GM19324 (cell line): ENCODE measurements around the gene NOTUM.

Source experiments
- ATAC-seq: cut with Tn5 transposase; IDR thresholded peaks from one replicate; pipeline ENCODE4 v1.9.1; 2021; ENCODE audit warnings: mild to moderate bottlenecking, moderate library complexity; ENCODE audit not compliant: unreplicated experiment, low FRiP score

Gene NOTUM

DNA sequence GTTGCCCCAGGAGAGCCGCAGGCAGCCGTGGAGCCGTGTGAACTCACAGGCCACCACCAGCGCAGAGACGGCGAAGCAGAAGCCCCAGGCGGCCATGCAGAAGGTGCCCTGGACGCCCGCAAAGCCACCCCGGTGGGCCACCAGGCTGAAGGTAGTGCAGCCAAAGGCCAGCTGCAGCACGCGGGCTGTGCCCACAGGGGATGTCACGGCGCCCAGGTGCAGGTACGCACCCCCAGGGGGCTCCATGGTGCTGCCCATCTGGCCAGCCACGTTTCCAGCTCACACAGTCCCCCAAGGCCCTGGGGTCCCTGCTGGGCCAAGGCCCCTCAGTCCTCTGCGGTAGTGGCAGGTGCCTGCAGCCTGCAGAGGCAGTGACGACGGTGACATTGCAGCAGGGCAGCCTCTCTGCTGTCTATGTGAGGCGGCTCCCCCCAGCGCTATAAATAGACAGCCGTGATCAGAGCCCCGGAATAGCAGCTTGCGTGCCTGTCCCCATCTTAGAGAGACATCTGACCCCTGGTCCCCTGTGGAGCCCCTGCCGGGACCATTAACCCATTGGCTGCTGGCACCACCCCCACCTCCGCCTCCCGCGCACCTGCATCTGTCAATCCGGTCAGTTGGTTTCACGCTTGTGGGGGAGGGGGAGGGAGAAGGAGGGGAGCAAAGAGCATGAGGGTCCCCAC, 19.4 kb downstream of the NOTUM start:
- no peak for ATAC-seq

DNA sequence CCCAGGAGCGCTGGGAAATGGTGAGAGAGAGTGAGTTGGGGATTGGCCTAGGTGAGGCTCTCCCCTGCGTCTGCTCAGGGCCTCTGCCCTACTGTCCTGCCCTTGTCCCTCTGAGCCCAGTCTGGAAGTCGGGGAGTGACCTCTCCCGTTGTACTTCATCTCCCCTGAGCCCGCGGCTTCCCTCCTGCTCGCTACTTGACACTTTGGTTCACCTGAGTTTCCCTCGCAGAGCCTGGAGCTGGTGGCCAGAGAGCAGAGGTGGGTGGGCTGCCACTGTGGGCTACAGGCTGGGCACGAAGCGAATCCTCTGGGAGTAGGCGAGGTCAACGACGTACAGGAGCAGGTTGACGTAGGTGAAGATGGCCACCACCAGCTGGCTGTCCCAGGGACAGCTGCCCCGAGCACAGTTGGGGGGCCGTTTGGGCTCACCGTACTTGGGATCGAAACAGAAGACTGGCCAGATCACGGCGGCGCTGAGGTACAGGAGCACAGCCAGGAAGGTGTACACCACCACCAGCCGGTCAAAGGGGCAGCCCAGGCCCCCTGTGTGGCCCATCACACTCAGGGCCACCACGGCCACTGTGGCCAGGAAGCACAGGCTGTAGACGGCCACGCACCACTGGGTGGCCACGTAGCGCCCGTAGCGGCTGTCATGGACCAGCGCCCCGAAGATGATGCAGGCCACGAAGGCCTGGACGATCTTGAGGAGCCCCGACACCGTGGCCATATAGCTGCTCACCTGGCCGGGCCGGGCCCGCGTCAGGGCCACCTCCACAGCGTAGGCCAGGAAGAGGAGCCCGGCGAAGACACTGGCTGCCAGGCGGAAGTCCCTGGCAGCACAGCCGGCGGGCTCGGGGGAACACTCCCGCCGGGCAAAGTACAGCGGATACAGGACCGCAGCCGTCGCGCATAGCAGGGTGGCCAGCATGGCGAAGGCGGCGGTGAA, 20.2 kb downstream of the NOTUM start:
- no peak for ATAC-seq

DNA sequence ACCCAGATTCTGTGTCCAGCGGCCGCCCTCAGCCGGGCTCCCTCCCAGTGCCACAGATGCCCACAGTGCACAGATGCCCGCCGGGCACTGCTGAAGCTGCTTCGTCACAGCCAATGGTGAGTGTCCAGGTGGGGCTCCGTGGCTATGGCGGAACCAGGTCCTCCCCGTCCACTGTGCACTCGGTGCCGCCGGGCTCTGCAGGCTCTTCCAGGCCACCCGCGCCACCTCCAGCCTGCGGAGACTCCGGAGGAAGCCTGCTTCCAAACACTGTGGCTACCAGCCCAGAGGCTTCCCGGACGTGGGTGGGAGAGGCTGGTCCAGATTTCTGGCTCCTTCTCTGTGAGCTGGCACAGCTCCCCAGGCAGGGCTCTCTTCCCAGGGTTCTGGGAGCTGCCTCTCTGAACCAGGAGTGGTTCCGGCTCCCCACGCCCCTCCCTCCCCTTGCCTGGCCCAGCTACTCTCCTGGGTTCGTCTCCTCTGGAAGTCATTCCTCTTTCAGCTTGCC, 21.1 kb downstream of the NOTUM start:
- no peak for ATAC-seq

DNA sequence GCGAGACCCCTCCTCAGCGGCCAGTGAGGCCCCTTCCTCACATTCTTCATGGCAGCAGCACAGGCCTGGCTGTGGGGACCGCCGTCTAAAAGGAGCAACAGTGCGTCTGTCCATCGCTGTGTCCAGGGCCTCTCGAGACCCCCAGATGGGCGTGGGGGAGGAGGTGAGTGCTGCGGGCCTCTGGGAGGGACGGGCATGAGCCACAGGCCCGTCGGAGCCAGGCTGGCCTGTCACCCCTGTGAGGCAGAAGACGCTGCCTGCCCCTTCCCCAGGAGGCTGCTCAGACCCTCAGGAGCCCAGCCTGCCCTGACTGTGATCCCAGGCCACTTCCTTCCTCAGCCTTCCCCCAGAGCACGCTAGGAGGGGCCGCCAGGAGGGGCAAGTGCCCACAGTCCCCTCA, 21.8 kb downstream of the NOTUM start:
- ATAC-seq, result no peak

DNA sequence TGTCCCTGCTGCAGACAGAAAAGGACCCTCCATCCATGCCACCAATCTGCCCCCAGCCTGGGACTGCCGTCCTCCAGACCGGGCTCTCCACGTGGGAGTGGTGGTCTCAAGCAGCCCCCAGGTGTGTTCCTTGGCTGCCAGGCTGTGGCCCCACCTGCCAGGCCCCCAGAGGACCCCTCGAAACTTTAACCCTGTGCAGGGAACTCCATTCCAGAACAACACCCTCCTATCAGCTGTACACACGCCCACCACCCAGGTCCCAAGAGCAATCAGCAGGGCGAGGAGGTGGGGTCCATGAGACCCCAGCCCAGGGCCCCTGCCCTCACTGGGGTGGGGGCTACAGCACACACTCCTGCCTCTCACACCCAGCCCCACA, 25.3 kb downstream of the NOTUM start:
- ATAC-seq, result no peak

DNA sequence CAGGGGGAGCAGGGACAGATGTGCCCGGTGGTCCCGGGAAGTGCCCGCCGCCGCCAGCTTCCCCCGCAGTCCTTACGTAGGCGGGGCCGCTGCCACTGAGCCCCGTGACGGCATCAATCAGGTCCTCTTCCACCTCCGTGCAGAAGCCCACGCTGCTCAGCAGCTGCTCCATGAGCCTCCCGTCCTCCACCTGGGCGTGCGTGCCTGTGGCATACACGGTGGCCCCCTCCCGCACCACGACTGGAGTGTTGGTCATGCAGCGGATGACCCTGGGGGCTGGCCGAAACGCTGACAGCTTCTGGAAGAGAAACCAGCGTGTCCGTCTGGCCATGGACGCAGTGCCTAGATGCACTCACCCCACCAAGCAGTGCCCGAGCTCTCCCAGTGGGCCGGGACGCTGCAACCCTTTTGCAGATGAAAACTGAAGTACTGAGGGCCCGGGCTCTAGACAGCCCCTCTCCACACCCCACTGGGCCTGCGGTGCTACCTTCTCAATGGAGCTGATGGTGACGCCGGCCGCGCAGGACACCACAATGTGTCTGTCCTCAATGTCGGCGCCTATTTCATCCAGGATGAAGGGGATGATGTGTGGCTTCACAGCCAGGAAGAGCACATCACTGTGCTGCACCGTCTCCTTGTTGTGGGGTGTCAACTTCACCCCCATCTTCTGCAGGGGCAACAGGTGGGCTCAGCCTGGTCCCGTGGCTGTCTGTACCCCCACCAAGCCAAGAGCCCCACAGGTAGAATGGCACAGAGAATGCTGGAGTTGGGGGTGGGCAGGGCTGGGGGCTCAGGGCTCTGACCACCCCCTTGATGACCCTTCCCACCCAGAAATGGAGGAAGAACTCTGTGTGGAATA, 25.9 kb downstream of the NOTUM start:
- ATAC-seq, result no peak

DNA sequence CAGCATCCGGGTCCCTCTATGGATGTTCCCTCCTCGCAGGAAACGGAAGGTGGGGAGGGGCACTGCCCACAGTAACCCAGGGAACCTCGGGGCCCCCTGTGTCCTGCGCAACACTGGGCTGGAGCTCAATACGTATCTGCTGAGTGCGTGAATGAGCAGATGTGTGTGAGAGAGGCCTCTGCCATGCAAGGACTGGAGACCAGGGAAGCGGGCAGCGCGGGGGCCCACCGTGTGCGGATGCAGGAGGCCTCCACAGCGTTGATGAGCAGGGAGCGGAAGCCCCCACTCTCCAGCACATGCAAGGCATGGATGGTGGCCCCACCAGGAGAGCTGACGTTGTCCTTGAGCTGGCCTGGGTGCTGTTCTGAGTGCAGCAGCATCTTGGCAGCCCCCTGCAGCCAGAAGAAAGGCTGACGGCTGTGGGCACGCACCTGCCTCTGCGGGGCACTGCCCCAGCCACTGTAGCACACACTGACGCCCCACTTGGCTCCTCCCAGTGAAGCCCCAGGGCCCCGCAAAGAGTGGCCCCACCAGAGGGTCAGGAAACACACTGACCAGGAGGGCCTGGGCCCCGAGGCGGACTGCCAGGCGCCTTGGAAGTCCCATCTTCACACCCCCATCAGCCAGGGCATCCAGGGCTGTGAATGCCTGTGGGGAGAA, 26.8 kb downstream of the NOTUM start:
- no peak for ATAC-seq

DNA sequence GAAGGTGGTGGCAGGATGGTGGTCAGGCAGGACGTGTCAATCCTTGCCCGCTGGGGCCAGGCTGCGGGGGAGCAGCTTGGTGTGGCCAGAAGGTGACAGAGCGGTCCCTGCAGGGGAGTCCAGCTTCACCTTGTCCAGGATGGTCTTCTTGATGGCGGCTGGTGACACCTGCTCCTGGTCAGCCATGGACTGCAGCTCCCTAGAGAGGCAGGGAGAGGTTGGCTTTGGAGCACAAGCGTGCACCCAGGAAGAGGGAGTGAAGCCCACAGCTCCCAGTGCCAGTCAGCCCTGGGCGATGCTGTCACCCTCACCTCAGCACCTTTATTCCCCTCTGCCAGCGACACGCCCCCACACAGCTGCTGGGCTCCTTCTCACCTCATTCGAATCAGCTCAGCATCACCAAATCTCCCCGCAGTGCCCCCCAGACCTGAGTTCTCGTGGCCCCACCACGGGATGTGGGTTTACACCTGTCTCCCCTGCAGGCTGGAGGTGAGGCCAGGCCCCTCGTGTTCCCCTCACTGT, 27.7 kb downstream of the NOTUM start:
- no peak for ATAC-seq

DNA sequence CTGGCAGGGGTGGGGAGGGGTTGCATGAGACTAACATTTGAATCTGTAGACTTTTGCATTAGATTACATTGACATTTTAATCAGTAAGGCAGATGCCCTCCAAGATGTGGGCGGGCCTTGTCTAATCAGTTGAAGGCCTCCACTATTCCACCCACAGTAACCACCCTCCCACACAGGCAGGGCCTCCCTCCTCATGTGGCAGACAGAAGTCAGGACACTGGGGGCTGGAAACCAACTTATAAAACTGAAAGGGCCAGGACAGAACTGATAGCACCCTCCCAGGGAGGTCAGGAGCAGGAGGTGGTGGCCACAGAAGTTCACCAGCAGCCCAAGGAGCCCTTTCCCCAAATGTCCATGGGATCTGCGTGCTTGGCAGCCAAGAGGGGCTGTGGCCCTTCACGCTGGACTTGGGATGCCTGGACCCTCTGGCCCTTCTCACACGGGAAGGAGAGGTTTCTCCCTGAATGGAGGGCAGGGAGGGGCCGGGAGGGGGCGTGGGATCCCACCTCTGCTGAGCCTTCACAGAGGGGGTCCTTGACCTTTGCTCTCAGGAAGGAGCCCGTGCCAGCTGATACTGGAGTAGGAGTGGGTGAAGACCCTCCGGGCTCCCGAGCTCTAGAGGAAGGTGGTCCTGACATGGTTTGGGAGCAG, 28.5 kb downstream of the NOTUM start:
- ATAC-seq, result no peak

DNA sequence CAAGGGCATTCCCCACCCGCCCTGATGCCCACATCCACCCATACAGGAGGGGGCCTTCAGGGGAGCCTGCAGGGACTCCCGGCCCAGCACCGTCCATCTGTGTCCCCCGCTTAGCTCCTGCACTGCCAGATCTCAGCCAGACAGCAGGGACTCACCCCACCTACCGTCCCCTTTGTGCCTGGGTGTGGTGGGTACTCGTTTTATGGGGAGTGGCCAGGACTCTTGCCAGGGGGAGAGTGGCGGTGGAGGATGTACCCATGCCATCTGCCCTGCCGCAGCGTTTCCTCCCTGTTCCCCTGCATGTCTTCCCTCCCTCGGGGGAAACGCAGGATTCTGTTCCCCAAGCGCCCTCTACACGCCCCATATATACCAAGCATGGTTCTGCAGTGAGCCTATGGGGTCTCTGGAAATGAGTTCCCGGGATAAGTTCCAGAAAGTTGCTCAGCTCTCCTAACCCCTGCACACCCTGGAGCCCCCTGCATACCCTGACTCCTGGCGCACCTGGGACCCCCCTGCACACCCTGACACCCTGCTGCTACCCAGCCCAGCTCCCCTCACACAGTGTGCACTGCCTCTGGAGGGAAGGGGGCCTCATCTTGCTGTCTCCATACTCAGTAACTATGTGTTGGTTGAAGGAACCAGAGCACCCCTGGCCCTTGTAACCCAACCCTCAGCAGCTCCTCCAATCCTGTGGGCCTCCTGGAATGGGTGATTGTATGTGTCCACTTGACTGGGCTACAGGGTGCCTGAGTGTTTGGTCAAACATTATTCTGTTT, 29.2 kb downstream of the NOTUM start:
- no peak for ATAC-seq

DNA sequence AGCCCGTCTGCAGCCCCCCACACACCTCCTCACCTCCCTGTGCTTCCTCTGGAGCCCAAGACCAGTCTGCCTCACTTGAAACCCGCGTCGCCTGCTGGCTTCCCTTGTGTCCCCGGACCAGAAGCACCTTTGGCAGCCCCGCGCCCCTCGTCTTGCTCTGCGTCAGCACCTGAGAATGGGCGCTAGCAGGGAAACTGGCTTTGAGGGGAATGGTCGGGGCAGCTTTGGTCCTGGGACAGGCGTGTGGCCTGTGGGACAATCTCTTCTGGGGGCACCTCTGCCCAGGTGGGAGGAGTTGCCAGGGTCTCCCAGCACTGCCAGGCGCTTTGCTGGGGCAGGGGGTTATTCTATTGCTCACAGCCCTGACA, 29.8 kb downstream of the NOTUM start:
- ATAC-seq, result no peak

DNA sequence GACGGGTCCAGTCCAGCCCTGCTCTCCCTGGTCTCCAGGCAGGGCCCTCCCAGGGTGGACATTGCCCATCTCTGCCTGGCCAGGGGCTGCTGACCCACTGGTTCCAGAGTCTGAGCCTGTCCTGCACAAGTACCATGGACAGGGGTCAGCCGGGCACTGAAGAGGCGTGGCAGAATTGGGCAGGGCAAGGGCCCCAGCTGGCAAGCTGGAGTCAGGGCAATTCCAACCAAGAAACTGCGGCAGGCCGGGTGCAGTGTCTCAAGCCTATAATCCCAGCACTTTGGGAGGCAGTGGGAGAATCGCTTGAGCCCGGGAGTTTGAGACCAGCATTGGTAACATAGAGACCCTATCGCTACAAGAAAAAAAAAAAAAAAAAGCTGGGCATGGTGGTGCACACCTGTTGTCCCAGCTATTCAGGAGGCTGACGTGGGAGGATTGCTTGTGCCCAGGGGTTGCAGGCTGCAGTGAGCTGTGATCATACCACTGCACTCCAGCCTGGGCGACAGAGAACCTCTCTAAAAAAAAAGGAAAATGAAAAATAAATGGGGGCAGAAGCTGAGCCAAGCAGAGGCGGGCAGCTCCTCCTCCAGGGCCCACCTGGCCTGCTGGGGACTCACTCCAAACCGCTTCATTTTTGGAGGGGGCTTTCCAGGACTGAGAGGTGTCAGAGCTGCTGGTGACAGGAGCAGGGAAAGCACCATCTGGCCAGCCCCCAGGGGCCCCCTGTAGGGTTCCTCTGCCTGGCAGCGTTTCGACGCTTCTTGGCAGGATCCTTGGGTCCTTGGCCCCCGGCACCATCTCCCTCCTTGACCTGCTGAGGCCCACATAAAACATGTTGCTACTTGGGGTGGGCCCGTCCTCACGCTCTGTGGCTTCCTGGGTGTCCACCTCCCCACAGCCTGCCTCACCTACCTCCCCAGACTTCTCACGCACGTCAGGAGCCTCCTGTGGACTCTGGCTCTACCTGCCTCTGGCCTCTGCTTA, 30.6 kb downstream of the NOTUM start:
- ATAC-seq, result no peak

DNA sequence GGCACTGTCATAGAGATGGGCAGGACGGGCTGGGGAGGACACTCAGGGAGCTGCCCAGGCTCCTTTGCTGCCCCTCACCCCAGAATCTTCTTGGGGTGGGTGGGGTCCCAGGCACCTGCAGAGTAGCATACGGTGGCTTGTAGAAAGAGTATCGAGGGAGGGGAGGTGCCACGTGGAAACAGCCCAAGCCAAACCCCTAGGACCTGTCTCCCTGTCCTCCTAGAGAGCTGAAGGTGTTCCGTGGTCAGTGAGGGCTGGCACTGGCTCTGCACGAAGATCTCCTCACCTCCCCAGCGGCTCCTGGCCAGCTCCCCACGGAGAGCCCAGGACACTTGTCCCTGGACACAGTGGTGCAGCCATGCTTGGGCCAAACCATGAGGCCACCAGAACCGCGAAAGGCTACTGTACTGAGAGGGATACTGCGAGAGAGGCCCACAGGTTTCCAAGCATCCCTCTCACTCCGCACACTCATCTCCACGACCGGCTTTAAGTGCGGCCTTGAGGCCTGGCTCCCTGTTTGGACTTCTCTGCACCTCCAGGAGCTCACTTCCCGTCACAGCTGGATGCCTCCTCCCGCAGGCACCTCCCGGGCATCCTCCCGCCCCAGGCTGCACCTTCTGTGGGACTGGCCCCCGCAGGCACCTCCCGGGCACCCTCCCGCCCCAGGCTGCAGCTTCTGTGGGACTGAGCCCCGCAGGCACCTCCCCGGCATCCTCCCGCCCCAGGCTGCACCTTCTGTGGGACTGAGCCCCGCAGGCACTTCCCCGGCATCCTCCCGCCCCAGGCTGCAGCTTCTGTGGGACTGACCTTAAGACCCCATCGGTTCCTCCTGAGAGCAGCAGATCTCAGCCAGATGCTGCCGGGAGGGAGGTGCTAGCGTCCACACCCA, 31.5 kb downstream of the NOTUM start:
- ATAC-seq, result no peak

DNA sequence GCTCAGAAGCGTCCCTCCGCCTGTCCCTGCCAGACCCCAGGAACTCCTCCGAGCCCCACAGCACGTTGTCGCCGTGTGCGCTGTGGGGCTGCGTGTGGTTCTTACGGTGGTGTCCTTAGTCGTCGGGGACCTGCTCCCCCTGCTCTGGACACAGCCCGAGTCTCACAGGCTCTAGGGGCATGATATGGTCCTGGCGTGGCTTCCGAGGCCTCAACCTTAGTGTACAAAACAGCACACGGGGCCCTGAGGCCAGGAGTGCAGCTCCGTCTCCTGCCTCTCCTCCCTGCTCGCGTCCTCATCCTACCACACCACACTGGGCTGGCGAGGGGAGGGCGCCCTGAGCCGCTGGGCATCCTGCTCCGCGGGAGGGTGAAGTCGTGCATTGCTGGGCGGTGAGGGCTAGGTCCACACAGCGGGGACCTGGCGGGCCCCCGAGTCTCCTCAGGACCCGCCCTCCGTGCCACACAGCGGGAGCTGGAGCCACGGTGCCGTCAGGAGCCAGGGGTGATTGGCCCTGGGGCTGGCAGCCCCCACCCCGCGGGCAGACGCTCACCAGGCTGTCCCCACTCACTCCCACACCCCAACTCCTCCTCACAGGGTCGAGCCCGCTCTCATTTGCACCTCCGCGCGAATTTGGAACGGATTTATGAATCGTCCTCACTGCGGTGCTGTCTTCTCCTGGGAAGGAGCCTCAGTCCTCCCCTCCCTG, 32.3 kb downstream of the NOTUM start:
- no peak for ATAC-seq

DNA sequence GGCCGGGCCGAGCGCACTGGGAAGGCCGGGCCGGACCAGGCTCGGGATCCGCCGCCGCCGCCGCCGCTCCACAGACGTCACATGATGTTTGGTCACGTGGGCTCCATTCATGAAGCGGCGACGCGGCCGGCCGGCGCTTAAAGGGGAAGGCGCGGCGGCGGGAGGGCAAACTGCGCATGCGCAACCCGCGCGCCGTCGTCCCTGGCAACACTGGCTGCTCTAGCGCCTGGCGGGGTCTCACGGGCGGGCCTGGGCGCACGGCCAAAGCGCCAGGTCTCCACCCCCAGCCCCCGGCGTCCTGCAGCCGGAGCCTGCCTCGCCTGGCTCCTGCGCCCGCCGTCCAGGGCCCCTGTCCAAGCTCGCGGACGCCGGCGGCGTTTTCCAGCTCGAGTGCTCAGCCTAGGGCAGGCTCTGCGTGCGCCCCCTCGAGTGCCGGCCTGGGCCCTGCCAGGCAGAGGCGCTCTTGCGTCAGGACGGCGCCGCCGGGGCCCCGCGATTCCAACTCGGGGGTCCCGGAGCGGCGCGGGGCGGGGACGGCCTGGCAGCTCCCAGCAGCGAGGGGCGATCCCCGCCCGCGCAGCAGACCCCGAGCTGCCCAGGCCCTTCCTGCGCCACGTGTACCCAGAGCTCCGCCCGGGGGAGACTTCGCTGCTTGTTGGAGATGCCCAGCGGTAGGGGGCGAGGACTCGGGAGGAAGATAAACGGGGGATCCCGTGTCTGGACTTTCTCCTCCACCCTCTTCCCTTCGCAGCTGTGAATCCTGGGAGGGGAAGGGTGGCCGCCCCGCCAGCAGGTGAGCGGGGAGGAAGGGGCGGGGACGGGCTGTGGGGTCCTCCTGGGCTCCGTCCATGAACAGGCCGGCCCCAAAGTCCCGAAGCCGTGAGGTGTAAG, 33.1 kb downstream of the NOTUM start, which contains the start of gene MAFG:
MAFG (minus strand) TSS at position 83 of the 891 bp plus-strand sequence. CDS start 4,550 bp downstream, outside the sequence.
- ATAC-seq, result peak; percentile 76
